HG03342 (cell line): ENCODE results near the gene STXBP5.
"Not testable (repeated sequence)": the region's sequence is repeated elsewhere in the genome, so short reads cannot be mapped to it uniquely, and the experiment has no call there.

ENCODE experiments used
- ATAC-seq: cut with Tn5 transposase; IDR thresholded peaks from one replicate; pipeline ENCODE4 v1.9.1; 2021; ENCODE audit warnings: mild to moderate bottlenecking, moderate library complexity; ENCODE audit not compliant: unreplicated experiment

Gene STXBP5

GRCh38 chr6:147238164-147238563 lies 33.9 kb downstream of the STXBP5 start:
- no peak for ATAC-seq

- no peak for ATAC-seq
Observed at GRCh38 chr6:147238906-147239305, 34.7 kb downstream of the STXBP5 start.

GRCh38 chr6:147244832-147245231 lies 40.6 kb downstream of the STXBP5 start:
- ATAC-seq: no peak

GRCh38 chr6:147245693-147246092 lies 41.5 kb downstream of the STXBP5 start:
- no peak for ATAC-seq

- ATAC-seq: no peak
Observed at GRCh38 chr6:147246853-147247635, 42.8 kb downstream of the STXBP5 start.

GRCh38 chr6:147248859-147249258 lies 44.6 kb downstream of the STXBP5 start:
- no peak for ATAC-seq

- ATAC-seq: no peak
Observed at GRCh38 chr6:147251072-147251471, 46.9 kb downstream of the STXBP5 start.

- ATAC-seq: not testable (repeated sequence)
Observed at GRCh38 chr6:147254929-147255473, 50.8 kb downstream of the STXBP5 start.

GRCh38 chr6:147255948-147256674 lies 51.9 kb downstream of the STXBP5 start:
- ATAC-seq: no peak

- no peak for ATAC-seq
Observed at GRCh38 chr6:147257760-147258159, 53.5 kb downstream of the STXBP5 start.

GRCh38 chr6:147260091-147260490 lies 55.9 kb downstream of the STXBP5 start:
- ATAC-seq: no peak

GRCh38 chr6:147262946-147263345 lies 58.7 kb downstream of the STXBP5 start:
- no peak for ATAC-seq

- no peak for ATAC-seq
Observed at GRCh38 chr6:147266821-147267220, 62.6 kb downstream of the STXBP5 start.

- no peak for ATAC-seq
Observed at GRCh38 chr6:147267658-147268057, 63.4 kb downstream of the STXBP5 start.

GRCh38 chr6:147268254-147268653 lies 64.0 kb downstream of the STXBP5 start:
- no peak for ATAC-seq

- no peak for ATAC-seq
Observed at GRCh38 chr6:147274012-147274411, 69.8 kb downstream of the STXBP5 start.

GRCh38 chr6:147274776-147275175 lies 70.6 kb downstream of the STXBP5 start:
- ATAC-seq: no peak

- ATAC-seq: no peak
Observed at GRCh38 chr6:147278891-147279290, 74.7 kb downstream of the STXBP5 start.

- no peak for ATAC-seq
Observed at GRCh38 chr6:147279427-147279826, 75.2 kb downstream of the STXBP5 start.

GRCh38 chr6:147281895-147282565 lies 77.8 kb downstream of the STXBP5 start:
- ATAC-seq: no peak

- ATAC-seq: no peak
Observed at GRCh38 chr6:147282566-147282959, 78.3 kb downstream of the STXBP5 start.
